GM12892 (cell line): ENCODE measurements around the gene ADGRF5.
"Not testable (repeated sequence)": the region's sequence is repeated elsewhere in the genome, so short reads cannot be mapped to it uniquely, and the experiment has no call there.

ENCODE experiments used
- DNase-seq: peaks from one replicate; pipeline ENCODE4 v3.0.0; 2011; ENCODE audit not compliant: insufficient read length
- FAIRE-seq: peaks from 2 replicates; lab custom pipeline; 2011; peaks lifted over from hg19 to GRCh38; lab: Jason Lieb, UNC
- POLR2A ChIP-seq: IDR thresholded peaks from 2 replicates; pipeline ENCODE4 v1.6.1; 2011; ENCODE audit warnings: low read depth, low read length, control low read depth
- POLR2AphosphoS5 ChIP-seq: IDR thresholded peaks from 2 replicates; pipeline ENCODE4 v1.6.1; 2011; ENCODE audit warnings: low read depth, low read length, control low read depth
- TAF1 ChIP-seq: IDR thresholded peaks from 2 replicates; pipeline ENCODE4 v1.6.1; 2011; ENCODE audit warnings: low read depth, mild to moderate bottlenecking, control low read depth, low read length, borderline replicate concordance

Gene ADGRF5

GRCh38 chr6:46867411-46867810, 54.3 kb downstream of the ADGRF5 start:
- no peak for DNase-seq
- TF ChIP-seq POLR2A = no peak
- TF ChIP-seq TAF1 = no peak
- TF ChIP-seq POLR2AphosphoS5 = no peak
- FAIRE-seq = no peak

- TF ChIP-seq POLR2A = no peak
- no peak for TF ChIP-seq TAF1
- TF ChIP-seq POLR2AphosphoS5 = no peak
- FAIRE-seq (no peak), DNase-seq (no peak)
Observed at GRCh38 chr6:46865221-46865620, 56.5 kb downstream of the ADGRF5 start.

- TF ChIP-seq TAF1 = no peak
- no peak for TF ChIP-seq POLR2AphosphoS5
- DNase-seq (no peak), FAIRE-seq (no peak)
Observed at GRCh38 chr6:46863791-46864190, 57.9 kb downstream of the ADGRF5 start.

DNA sequence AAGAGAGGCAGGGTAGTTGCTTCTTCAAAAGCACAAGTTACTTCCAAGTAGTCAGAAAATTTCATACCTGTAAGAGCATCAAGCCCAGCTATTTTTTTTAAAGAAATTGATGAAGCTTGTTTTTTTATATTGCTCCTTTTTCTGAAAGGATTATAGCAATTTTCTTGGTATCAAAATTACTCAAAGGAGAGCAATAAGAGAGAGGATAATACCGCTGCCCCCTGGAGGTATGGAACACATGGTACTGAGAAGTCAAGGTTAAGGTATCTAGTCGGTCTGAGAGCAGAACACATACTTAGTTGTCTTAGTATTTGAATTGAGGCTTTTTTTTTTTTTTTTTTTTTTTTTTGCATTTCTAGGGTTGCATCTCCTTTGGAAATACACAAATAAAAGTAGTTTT, 59.4 kb downstream of the ADGRF5 start:
- TF ChIP-seq POLR2A = no peak
- TF ChIP-seq POLR2AphosphoS5 = no peak
- TF ChIP-seq TAF1 = no peak
- FAIRE-seq = no peak
- no peak for DNase-seq

DNA sequence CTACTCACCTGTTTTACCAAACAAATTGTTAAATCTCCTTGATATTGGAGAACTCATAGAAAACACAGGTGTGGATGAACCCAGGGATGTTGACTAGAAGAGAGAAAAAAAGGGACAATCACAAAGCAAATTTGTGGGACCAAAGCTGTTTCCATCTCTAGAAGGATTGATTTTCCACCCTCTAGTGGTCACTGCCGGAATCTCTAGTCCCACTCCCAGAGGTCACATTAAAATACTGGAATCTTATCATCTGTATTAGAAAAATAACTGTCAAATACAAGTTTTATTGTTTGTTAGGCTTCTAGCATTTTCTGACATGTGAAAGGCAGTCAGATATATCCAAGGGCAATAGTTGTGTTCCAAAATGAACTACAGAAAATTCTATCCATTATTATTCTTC, 65.8 kb downstream of the ADGRF5 start:
- not testable (repeated sequence) for FAIRE-seq, DNase-seq

DNA sequence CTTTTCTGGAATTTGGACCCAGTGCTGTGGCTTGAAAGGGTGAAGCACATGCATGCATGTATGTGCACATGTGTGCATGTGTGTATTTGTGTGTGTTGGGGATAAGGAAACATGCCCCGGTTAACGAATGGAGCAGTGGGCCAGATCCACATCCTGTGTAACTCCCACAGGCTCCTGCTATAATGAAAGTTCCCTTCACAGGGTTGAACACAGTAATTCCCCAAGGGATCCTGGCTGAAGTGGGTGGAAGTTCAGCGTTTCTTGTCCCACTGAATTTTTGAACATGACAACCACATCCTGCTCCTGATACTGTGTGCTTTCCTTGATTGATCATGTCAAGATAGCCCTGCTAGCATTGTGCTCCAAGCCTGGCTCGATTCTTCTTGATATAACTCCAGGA, 70.2 kb downstream of the ADGRF5 start:
- not testable (repeated sequence) for DNase-seq, FAIRE-seq

DNA sequence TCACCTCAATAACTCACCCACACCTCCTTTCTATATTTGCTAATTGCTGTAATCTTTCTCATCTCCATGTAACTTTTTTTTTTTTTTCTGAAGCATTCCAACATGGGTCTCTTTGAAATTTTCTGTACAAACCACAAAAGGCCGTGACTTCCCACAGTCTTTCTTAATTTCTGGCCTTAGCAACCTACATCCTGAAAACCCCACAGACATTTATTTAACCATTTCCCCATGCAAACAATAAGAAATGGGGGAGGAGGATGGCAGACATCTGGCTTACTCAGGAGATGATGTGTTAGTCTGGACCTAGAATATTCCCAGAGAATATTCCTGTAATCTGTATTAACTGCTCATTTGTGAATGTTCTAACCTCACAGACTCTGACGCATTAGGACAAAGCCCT, 70.9 kb downstream of the ADGRF5 start:
- no peak for FAIRE-seq
- TF ChIP-seq TAF1 = no peak
- no peak for DNase-seq

DNA sequence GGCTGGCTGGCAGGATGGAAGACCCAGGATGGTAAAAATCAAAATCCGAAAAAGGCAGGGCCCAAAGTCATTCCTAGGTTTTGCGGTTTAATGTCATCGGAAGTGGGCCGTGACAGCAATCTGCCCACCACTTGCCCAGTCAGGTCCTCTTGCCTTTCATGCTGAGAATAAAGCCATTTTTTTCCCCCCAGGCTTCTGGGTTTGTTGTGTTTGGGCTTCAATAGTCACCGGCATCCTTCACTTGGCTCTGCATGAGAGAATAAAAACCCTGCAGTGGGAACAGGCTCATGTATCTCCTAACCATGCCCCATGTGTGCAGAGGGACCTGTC, 72.4 kb downstream of the ADGRF5 start:
- TF ChIP-seq POLR2A = no peak
- TF ChIP-seq TAF1 = no peak
- TF ChIP-seq POLR2AphosphoS5 = no peak
- DNase-seq (no peak), FAIRE-seq (no peak)

GRCh38 chr6:46848684-46849360, 72.9 kb downstream of the ADGRF5 start:
- FAIRE-seq (peak; percentile 67), DNase-seq (peak; percentile 43)
- TF ChIP-seq POLR2AphosphoS5 (no peak), TAF1 (no peak), POLR2A (no peak)

DNA sequence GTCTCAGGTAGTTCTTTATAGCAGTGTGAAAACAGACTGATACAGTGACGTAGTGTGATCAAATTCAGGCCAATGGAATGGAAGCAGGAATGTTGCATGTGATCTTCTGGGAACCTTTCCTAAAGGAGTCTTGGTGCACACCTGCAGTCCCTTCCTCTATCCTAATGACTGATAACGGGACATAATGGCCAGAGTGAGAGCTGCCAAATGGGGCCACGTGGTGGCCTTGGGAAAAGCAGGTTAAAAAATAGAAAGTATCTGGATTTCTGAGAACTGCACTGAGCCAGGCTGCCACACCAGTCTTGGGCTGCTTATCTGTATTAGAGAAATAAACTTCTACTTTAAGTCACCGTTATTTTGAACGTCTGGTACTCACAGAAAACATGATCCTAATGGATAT, 76.6 kb downstream of the ADGRF5 start:
- TF ChIP-seq POLR2AphosphoS5 (no peak), TAF1 (no peak), POLR2A (no peak)
- DNase-seq (no peak), FAIRE-seq (no peak)

DNA sequence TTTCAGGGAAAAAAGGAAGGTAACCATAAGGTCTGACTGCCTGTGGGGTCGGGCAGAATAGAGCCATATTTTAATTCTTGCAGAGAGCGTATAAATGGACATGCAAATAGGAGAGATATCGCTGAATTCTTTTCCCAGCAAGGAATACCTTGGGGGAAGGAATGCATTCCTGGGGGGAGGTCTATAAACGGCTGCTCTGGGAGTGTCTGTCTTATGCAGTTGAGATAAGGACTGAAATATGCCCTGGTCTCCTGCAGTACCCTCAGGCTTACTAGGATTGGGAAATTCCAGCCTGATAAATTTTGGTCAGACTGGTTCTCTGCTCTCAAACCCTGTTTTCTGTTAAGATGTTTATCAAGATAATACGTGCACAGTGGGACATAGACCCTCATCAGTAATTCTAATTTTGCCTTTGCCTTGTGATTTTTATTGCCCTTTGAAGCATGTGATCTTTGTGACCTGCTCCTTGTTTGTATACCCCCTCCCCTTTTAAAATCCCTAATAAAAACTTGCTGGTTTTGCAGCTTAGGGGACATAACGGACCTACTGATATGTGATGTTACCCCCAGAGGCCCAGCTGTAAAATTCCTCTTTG, 79.4 kb downstream of the ADGRF5 start:
- not testable (repeated sequence) for FAIRE-seq, DNase-seq

DNA sequence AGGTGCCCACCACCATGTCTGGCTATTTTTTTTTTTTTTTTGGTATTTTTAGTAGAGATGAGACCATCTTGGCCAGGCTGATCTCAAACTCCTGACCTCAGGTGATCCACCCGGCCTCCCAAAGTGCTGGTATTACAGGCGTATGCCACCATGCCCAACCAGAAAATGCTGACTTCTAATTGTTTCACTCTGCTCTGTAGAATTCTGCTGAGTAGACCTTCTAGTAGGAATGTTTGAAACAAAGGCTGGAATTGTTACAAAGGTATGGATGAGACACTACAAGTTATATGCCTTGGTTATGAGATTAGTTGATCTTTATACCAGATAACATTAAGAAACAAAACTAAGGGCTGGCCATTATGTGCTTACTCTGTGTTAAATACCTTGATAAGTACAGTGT, 83.7 kb downstream of the ADGRF5 start:
- TF ChIP-seq TAF1 (no peak), POLR2A (no peak), POLR2AphosphoS5 (no peak)
- no peak for FAIRE-seq

GRCh38 chr6:46834991-46835390, 86.7 kb downstream of the ADGRF5 start:
- not testable (repeated sequence) for DNase-seq, FAIRE-seq

More for the DNA sequence above, 83.7 kb downstream of the ADGRF5 start:
- no peak for DNase-seq

DNA sequence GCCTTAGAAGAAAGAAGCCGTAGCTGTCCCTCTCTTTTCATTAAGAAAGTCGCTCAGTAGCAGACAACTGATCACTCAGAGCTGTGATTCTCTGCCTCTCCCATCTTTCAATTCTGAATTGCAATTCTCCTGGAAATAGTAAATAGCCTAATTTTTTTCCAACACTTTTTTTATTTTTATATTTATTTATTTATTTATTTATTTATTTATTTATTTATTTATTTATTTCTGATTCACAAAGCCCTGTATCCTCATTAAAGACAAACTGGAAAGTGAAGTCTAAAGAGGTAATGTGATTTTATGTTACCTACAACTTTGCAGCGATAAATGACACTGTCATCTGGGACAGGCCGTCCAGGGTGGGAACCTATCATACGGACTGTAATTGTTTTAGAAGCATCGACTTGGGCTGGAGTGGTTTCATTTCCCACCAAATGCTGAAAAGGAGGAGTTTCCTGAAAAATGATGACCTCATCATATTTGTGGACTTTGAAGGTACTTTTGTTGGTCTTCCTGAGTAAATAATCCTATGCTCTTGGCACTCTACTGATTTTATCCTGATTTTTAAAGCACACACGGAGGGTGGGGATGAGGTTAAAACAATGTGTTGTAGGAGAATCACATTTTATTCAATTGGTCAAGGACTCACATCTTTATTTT, 87.4 kb downstream of the ADGRF5 start:
- DNase-seq, FAIRE-seq: not testable (repeated sequence)
